HL-60 (cell line): ENCODE results near the gene IL31.

ENCODE experiments used
- CTCF ChIP-seq: IDR thresholded peaks from one replicate; pipeline ENCODE4 v1.5.1; 2011; ENCODE audit warnings: low read length, control low read depth, inconsistent platforms; ENCODE audit not compliant: insufficient read depth
- GABPA ChIP-seq: IDR thresholded peaks from 2 replicates; pipeline ENCODE4 v1.6.1; 2012; ENCODE audit warnings: low read depth
- POLR2AphosphoS5 ChIP-seq: IDR thresholded peaks from 2 replicates; pipeline ENCODE4 v1.6.1; 2012; ENCODE audit warnings: low read depth

GRCh38 chr12:122216445-122216844, 42.4 kb upstream of the IL31 start:
- TF ChIP-seq CTCF (no peak), POLR2AphosphoS5 (no peak), GABPA (no peak)
